HG02763 (cell line): ENCODE results near the gene RBM26.

Experiments
- ATAC-seq: cut with Tn5 transposase; IDR thresholded peaks from one replicate; pipeline ENCODE4 v1.9.1; 2021; ENCODE audit warnings: mild to moderate bottlenecking, moderate library complexity; ENCODE audit not compliant: unreplicated experiment

Gene RBM26, protein sequence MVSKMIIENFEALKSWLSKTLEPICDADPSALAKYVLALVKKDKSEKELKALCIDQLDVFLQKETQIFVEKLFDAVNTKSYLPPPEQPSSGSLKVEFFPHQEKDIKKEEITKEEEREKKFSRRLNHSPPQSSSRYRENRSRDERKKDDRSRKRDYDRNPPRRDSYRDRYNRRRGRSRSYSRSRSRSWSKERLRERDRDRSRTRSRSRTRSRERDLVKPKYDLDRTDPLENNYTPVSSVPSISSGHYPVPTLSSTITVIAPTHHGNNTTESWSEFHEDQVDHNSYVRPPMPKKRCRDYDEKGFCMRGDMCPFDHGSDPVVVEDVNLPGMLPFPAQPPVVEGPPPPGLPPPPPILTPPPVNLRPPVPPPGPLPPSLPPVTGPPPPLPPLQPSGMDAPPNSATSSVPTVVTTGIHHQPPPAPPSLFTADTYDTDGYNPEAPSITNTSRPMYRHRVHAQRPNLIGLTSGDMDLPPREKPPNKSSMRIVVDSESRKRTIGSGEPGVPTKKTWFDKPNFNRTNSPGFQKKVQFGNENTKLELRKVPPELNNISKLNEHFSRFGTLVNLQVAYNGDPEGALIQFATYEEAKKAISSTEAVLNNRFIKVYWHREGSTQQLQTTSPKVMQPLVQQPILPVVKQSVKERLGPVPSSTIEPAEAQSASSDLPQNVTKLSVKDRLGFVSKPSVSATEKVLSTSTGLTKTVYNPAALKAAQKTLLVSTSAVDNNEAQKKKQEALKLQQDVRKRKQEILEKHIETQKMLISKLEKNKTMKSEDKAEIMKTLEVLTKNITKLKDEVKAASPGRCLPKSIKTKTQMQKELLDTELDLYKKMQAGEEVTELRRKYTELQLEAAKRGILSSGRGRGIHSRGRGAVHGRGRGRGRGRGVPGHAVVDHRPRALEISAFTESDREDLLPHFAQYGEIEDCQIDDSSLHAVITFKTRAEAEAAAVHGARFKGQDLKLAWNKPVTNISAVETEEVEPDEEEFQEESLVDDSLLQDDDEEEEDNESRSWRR

DNA sequence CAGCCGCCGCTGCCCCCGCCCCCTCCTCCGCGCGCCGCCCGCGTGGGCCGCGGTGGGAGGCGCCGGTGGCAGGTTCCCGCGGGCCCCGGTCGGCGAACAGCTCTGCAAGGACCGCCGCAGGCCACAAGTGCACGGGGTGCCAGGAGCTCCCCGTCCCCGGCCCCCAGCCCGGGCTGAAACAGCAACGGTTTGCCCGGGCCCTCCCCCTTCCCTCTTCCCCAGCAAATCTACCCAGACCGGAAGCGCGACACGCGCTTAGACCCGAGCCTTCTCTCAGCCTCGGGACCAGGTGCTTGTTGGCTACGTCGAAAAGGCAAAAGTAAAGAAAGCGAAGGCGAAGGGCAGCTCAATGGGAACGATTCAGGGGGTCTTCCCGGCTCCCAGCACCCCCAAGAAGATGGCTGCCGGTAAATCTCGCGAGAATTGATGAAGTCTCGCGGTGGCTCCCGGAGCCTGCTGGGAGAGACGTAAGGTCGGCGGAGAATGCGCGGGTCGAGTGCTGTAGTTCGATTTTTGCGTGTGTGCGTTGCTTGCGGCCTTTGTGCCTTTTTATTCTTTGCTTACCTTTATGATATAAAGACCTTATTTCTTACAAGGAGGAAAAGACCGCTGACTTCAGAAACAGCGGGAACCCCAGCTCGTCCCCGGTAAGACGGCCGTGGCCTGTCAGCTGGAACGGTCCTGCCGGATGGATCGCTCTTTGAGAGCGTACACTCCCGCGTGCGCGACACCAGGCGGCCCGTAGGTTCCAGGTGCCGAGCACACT is at the start of gene RBM26:
RBM26 (minus strand) TSS at position 425 of the 766 bp plus-strand sequence. CDS start 481 bp downstream, outside the sequence.
- peak; percentile 84 for ATAC-seq

DNA sequence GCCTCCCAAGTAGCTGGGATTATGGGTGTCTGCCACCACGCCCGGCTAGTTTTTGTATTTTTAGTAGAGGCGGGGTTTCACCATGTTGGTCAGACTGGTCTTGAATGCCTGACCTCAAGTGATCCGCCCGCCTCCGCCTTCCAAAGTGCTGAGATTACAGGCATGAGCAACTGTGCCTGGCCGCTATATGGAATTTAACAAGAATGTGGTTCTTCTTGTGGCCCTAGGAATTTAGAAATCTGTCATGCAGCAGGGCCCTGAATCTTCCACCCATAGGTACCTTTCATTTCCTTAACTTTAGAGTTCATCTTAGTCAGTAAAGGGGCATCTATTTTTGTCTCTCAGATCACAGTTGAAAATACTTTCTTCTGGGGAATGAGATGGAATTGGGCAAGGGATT is 49.3 kb upstream of the RBM26 start:
- no peak for ATAC-seq

DNA sequence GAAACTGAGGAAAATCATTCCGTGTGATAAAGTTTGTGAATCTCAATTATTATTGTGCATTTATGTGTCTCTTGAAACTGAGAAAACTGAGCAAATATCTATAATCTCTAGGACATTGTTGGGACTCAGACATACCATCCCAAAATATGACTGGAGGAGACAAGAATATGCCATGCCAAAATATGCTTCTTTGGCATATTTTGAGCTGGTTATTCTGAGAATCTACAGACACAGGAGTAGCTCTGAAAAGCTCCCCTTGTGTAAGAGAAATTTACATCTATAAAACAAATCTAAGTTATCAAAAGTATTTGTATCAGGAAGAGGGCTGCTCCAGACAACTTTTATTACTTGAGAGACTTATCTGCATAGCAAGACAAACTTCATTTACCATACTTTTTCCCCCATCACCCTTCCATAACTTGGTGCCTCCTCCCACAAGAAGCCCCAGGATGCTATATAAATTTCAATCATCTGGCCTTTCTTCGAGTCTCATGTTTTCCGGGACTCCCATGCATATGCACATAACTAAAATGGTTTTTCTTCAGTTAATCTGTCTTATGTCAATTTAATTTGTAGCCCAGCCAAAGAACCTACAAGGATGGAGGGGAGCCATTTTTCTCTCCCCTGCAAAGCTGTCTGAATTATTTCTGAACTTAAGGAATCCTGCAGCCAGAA is 46.3 kb upstream of the RBM26 start:
- ATAC-seq = no peak

DNA sequence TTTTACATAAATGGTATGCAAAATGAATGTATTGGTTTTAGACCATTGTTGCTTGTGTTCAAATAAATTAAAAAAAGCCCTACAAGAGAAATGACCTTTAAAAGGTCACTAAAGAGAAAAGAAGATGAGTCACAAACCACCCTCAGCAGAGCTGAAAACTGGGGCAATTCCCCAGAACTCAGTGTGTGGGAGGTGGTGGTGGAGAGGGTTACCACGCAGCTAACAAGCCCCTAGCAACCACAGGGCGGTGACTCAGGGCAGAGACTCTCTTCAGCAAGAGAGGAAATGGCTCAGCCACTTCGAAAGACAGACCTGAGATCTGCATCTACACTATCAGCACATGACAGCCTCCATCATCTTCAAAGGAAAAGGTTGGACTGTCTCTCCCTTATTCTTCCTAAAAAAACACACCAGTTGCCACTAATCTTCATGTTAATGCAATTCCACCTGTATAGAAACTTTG is 45.5 kb upstream of the RBM26 start:
- peak; percentile 100 for ATAC-seq

DNA sequence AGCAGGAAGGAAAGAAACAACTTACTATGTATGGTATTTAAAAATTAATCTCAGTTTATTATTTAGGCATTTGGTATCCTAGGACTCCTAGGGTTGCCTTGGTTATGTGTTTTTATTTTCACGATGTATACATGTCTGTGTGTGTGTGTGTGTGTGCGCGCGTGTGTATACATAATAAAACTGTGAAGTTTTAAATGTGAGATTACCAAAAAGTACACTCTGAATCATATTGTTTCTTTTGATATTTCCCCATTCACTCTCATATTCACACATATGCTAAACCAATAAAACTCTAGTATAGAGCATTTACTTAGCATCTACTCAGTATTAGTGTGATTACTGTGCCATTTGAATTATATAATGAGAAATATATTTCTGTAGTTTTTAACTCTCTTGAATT is 44.1 kb upstream of the RBM26 start:
- no peak for ATAC-seq

DNA sequence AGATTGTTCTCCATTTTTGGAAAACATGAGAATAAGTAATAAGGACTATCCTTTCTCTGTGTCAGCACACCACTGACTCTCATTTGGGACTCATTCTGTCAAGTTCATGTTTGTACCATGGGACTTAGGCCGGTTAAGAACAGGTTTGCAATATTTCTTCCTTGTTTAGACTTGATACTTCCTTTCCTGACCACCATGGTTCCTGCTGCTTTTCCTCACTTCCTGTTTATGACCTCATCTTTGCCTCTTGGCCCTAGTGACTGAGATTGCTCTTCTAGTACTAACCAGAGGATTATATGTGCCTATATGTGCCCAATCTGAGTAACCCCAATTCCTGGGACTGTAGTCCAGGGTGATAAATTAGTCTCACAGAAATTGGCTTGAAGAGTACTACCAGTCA is 42.4 kb upstream of the RBM26 start:
- ATAC-seq = no peak

DNA sequence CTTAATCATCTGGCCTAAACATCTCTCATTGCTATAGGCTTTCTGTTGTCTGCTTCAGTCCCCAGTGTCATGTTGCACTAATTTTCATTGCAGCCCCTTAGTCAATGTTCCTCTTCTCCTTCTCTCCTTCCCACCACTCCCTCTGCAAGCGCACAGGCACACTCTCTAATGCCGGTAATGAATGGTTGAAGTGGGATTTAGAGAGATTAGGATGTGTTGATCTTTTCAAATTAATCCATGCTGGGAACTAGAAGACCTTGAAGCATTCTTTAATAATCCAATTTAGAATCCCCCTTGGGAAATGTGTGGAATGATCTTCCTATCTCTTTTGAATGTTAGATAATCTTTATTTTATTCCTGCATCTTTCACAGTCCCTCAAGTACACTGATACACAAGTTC is 41.7 kb upstream of the RBM26 start:
- ATAC-seq = no peak

DNA sequence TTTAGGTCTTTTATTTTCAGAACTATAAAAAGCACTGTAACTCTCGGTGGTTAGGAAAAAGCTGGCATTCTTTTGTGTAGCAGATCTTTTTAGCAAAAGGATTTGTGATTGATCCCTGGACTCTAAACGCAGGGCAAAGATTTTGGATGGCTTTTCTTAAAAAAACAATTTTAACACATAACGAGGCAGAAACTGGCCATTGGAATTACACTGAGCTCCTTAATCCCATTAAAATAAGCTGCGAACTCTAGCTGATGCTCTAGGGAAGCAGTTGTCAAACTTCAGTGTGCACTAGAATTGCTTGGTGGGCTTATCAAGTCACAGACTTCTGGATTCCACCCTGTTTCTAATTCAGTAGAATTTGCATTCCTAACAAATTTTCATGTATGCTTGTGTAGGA is 41.1 kb upstream of the RBM26 start:
- no peak for ATAC-seq

DNA sequence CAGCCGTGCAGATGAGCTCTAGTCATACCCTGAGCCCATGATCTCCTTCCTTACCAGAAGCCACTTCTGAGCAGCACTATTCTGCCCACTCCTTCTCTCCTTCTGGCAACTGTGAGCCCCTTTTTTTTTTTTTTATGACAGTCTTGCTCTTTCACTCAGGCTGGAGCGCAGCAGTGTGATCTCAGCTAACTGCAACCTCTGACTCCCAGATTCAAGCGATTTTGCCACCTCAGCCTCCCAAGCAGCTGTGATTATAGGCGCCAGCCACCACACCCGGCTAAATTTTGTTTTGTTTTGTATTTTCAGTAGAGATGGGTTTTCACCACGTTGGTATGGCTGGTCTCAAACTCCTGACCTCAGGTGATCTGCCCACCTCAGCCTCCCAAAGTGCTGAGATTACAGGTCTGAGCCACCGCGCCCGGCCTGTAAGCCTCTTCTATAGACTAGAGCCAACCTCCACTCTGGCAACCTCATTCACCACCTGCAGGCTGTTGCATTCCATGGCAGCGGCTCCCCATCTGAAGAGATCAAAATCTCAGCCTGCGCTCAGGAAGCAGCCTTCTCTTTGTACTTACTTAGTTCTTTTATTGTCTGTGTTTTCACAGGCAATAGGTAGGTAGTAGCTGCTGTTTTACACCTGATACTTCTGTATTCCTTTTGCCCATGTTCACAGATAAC is 40.1 kb upstream of the RBM26 start:
- no peak for ATAC-seq

DNA sequence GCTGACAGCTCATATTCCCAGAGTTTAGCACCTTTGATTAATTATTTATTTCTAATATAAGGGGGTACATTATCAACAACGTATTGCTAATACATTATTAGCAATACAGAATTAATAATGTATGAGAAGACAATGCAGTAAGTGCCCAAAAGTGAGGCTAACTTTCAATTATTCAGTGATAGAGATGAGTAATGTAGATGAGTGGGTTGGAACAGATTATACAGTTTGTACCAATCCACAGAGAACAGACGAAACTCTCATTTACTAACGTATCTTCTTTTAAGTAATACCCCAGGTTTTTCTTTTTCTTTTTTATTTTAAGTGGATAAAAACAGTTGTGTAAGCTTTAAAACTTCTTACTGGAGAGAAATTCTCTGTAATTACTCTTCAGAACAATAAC is 36.7 kb upstream of the RBM26 start:
- ATAC-seq = no peak

DNA sequence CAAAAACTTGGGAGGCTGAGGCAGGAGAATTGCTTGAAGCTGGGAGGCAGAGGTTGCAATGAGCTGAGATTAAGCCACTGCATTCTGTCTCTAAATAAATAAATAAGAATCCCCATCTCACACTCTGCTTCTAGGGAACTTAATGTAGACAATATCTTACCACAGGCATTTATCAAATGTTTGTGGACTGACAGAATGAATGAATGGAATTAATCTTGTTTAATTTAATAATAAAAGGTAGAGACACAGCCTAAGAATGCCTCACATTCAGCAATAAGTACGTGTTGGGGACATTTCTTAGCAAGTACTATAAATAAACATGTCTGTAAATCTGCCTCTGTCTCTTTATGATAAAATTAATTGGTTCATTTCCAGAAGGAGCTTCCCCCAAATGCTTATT is 36.2 kb upstream of the RBM26 start:
- no peak for ATAC-seq

DNA sequence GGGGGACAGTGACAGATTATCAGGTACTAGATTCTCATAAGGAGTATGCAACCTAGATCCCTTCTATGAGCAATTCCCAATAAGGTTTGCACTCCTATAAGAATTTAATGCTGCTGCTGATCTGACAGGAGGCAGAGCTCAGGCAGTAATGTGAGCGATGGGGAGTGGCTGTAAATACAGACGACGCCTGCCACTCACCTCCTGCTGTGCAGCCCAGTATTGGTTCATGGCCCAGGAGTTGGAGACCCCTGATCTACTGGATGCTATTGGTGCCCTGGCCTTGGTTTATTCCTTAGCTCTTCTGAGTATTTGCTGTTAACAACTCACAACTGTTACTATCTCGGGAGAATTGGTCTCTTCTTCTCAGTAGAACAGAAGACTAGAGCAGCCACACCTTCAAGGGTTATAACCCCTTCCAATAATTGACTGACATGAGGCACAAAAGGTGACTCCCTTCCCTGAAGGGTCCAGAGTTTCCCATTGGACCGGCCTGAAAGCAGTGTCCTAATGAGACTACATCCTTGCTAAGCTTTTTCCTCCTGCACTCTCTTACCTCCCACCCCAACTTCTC is 35.0 kb upstream of the RBM26 start:
- ATAC-seq = no peak

DNA sequence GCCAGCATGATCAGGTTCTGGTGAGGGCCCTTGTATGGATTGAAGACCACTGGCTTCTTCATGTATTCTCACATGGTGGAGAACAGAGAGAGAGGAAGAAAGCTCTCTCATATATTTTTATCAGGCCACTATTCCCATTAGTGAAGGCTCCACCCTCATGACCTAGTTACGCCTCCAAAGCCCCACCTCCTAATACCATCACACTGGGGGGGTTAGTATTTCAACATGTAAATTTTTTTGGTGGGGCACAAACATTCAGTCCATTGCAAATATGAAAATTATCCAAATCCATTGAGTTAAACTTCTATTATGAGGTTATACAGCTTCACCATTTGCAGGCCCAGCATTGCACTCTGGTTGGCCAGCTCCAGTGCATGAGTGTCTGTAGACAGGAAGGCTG is 33.2 kb upstream of the RBM26 start:
- no peak for ATAC-seq

DNA sequence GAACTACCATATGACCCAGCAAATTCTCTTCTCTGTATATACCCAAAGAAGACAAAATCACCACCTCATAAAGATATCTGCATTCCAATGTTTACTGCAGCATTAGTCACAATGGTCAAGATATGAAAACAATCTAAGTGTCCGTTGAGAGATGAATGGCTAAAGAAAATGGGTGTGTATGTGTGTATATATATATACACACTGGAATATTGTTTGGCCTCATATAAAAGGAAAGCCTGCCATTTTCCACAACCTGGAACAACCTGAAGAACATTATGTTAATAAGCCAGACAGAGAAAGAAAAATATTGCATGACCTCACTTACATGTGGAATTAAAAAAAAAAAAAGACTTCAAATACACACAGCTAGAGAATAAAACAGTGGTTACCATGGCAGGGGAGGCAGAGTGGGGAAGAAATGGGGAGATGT is 29.5 kb upstream of the RBM26 start:
- ATAC-seq = no peak

DNA sequence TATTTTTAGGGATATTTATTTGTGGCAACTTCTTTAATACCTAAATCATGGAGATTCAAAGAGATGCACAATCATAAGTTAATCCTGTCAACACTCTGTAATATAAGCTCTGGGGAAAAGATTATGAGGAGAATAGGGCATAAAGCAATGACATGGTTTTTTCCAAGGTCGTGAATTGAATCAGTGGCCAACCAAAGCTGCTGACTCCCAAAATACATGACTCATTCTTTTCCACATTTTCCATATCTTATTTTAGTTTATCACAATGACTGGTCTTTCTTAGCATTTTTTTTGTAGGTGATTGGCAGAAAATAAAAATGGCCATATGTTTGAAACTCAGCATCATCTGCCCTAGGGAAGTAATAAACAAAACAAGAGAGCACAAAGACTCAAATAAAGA is 28.5 kb upstream of the RBM26 start:
- no peak for ATAC-seq

DNA sequence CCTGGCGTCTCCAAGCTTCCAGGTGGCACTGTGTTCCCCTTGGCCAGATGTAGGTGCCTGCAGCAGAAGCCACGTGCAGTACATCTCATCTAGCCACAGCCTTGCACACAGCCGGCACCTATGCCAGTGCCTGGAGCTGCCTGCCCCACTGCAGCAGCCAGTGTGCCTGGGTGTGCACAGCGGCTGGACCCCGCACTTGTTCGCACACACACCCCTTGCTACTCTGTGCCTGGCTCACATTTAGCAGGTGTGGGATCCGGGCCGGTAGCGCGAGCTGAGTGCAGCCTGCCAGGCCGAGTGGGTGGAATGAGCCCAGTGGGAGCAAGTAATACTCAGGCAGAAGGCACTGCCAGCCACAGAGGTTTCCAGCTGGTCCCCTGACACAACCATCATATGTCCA is 26.9 kb upstream of the RBM26 start:
- no peak for ATAC-seq

DNA sequence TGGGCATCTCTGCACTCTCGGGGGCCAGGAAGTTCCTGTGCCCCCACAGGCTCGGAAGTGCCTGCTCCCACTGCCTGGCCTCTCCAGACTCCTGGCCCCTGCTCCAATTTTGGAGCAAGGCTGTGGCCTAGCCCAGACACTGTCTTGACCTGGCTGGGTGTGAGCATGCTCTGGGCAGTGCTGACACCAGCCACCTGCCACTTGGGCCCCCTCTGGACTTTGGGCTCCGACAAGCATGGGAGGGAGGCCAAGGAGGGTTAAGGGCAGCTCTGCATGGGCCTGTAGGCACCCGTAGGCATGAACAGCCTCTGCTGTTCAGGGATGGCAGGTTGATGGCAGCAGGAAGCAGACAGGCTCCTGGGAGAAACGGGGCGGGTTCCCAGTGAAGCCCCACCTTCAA is 26.0 kb upstream of the RBM26 start:
- ATAC-seq = no peak

DNA sequence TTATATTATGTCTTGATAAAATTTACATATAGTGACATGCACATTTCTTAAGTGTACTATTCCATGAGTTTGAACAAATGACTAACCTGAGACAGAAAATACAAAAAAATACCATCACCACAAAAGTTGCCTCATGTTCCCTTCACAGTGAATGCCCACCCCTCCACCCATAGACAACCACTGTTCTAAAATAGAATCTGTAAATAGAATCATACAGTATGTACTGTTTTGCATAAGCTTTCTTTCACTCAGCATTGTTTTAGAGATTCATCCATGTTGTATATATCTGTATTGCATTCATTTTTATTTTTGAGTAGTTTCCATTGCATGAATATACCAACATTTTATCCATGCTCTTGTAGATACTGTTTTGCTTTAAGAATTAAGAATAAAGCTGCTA is 23.3 kb upstream of the RBM26 start:
- no peak for ATAC-seq

DNA sequence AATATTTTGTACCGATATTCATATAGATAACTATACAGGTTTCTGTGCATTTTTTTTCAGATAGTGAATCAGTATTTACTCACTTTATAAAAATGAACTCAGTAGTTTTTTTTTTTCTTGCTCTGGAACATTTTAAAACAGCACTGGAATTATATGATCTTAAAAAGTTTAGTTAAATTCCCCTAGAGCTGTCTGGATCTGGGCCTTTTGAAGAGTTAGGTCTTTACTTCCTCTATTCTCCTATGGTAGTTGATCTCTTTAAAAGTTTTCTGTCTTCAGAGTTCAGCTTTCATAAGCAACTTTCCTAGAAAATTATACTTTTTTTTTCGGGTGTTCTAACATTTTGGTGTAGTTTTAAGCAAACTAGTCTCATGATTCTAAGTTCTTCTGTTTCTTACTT is 21.8 kb upstream of the RBM26 start:
- no peak for ATAC-seq

DNA sequence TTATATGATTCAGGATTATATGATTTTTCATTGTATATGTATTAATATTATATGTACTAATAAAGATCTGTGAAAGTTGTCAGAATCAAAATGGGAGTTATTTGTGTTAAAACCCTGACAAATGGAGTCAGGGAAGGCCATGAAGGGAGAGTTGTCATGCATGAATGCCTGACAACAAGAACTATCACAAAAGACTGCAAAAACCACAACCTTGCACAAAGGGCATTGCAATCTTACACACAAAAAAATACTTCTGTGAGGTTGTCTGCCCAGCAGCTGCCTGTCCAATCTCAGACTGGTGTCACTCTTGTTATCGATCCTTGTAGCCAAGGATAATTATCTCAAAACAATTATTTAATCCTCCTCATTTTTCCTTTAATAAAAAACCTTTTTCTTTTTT is 21.2 kb upstream of the RBM26 start:
- no peak for ATAC-seq
